ENCODE results near the gene ZSWIM3. TPM values are rescaled to one million over a fixed set of nuclear protein-coding genes. Genes with fewer than 3 reads are reported as not detected.

The ZSWIM3 gene
- total RNA-seq, 3 donors from 2014 or later (not counting 1 experiment from before 2014, with no cell fraction given), result 1.4 to 2.3 (median 1.5) TPM

DNA sequence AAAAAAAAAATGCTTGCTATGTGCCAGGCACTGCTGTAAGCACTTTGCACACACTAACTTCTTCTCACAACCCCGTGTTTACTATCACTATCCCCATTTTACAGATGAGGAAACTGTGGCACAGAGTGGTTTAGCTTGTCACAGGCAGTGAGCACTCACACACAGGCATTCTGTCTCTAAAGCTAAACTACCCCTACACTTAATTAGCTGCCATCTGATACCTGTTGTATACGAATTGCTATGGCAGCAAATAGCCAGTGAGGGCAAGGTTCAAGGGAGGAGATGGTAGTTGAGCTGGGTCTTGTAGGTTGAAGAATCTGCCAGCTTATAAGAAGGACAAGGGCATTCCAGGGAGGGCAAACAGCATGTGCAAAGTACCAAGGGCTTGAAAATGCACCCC, 35.5 kb upstream of the ZSWIM3 start:
- no peak for TF ChIP-seq CTCF (IDR thresholded peaks at IDR 0.05)
- Mint-ChIP-seq H3K36me3 (no peaks in the 10 kb centered on the region), H3K27ac (no peak overlapping the region), H3K27me3 (ENCODE audit: low read depth in 2 of 2) (peaks cover 30 to 38% of the 10 kb centered on the region in 2 donors), H3K9me3 (no peaks in the 10 kb centered on the region), H3K4me1 (peaks cover 9 to 17% of the 10 kb centered on the region in 2 donors), H3K4me3 (no peak overlapping the region)
- peaks cover 2% of the 10 kb centered on the region for H3K36me3 ChIP-seq (ENCODE audit: control insufficient read depth, insufficient read depth, low read length)
- DNase-seq, result no peak
- H3K4me3 ChIP-seq (ENCODE audit: low read length), result no peak overlapping the region
- H3K9me3 ChIP-seq (ENCODE audit: control insufficient read depth, insufficient read depth, low read length), result no peaks in the 10 kb centered on the region
- no peak overlapping the region for H3K27ac ChIP-seq (ENCODE audit: low read length)
- ATAC-seq, result no peak
- peaks cover 12% of the 10 kb centered on the region for H3K27me3 ChIP-seq (ENCODE audit: control insufficient read depth, insufficient read depth, low read length)
- 71% methylated on average over 2 of the region's 2 CpGs for WGBS (ENCODE audit: insufficient coverage)
- H3K4me1 ChIP-seq (ENCODE audit: control insufficient read depth, insufficient read depth, low read length), result peaks cover 16% of the 10 kb centered on the region
- intact Hi-C loops (cut with micrococcal nuclease), result no loop called here

GRCh38 chr20:45822857-45823256, 34.6 kb upstream of the ZSWIM3 start:
- H3K27me3 ChIP-seq (ENCODE audit: control insufficient read depth, insufficient read depth, low read length), result peaks cover 12% of the 10 kb centered on the region
- 19% methylated on average over 24 of the region's 24 CpGs for WGBS (ENCODE audit: insufficient coverage)
- peaks cover 16% of the 10 kb centered on the region for H3K4me1 ChIP-seq (ENCODE audit: control insufficient read depth, insufficient read depth, low read length)
- peaks cover 2% of the 10 kb centered on the region for H3K36me3 ChIP-seq (ENCODE audit: control insufficient read depth, insufficient read depth, low read length)
- no peak overlapping the region for H3K4me3 Mint-ChIP-seq
- no peak for TF ChIP-seq CTCF (IDR thresholded peaks at IDR 0.05)
- no peaks in the 10 kb centered on the region for H3K9me3 Mint-ChIP-seq
- no peak overlapping the region for H3K27ac ChIP-seq (ENCODE audit: low read length)
- H3K4me3 ChIP-seq (ENCODE audit: low read length), result no peak overlapping the region
- no peaks in the 10 kb centered on the region for H3K9me3 ChIP-seq (ENCODE audit: control insufficient read depth, insufficient read depth, low read length)
- peaks cover 9 to 17% of the 10 kb centered on the region in 2 donors for H3K4me1 Mint-ChIP-seq
- no peak overlapping the region for H3K27ac Mint-ChIP-seq
- no peaks in the 10 kb centered on the region for H3K36me3 Mint-ChIP-seq
- peak in 1 of 2 donors; percentile 18 for DNase-seq
- no peak for ATAC-seq
- H3K27me3 Mint-ChIP-seq (ENCODE audit: low read depth in 2 of 2), result peaks cover 30 to 38% of the 10 kb centered on the region in 2 donors
- intact Hi-C loops (cut with micrococcal nuclease), result no loop called here

GRCh38 chr20:45823949-45824835, 33.2 kb upstream of the ZSWIM3 start:
- Mint-ChIP-seq H3K27me3 (ENCODE audit: low read depth in 2 of 2) (peaks cover 30 to 38% of the 10 kb centered on the region in 2 donors), H3K27ac (peak overlapping the region in 1 of 2 donors; percentile 69), H3K4me3 (peak overlapping the region; percentile 87), H3K36me3 (no peaks in the 10 kb centered on the region), H3K4me1 (peaks cover 9 to 17% of the 10 kb centered on the region in 2 donors), H3K9me3 (no peaks in the 10 kb centered on the region)
- no peak for TF ChIP-seq CTCF (IDR thresholded peaks at IDR 0.05)
- whole genome bisulfite sequencing (ENCODE audit: insufficient coverage), result 21% methylated on average over 57 of the region's 57 CpGs
- Histone ChIP-seq H3K9me3 (ENCODE audit: control insufficient read depth, insufficient read depth, low read length) (no peaks in the 10 kb centered on the region), H3K4me3 (ENCODE audit: low read length) (no peak overlapping the region), H3K27me3 (ENCODE audit: control insufficient read depth, insufficient read depth, low read length) (peaks cover 12% of the 10 kb centered on the region), H3K36me3 (ENCODE audit: control insufficient read depth, insufficient read depth, low read length) (peaks cover 2% of the 10 kb centered on the region), H3K4me1 (ENCODE audit: control insufficient read depth, insufficient read depth, low read length) (peaks cover 16% of the 10 kb centered on the region), H3K27ac (ENCODE audit: low read length) (no peak overlapping the region)
- ATAC-seq (peak; percentile 69 to 86 (median 79)), DNase-seq (peak in 1 of 2 donors; percentile 69)
- intact Hi-C loops (cut with micrococcal nuclease), result no loop called here

Measured in natural killer cell (primary cell).